GM23338 (cell line): ENCODE data around the gene EYS. TPM values are rescaled to one million over a fixed set of nuclear protein-coding genes. Genes with fewer than 3 reads are reported as not detected.

Experiments used
- ATAC-seq: fragments of 200-7000 bp; cut with Tn5 transposase; 3 replicates; pipeline ENCODE4 v1.9.1; 2020
- DNase-seq: peaks from one replicate; pipeline ENCODE4 v3.0.0-alpha.2; 2015; ENCODE audit warnings: low spot score
- H2AFZ ChIP-seq: fragments of 200-600 bp; sonication (generic); 2 replicates; pipeline ENCODE4 v1.8.0; 2016; ENCODE audit warnings: antibody characterized with exemption, mild to moderate bottlenecking, moderate library complexity
- H3F3A ChIP-seq: fragments of 200-600 bp; sonication (generic); replicated peaks from 2 replicates; pipeline ENCODE4 v1.8.0; 2017; ENCODE audit warnings: antibody characterized with exemption, mixed run types, low read depth
- H3K27ac ChIP-seq: fragments of 200-600 bp; sonication (generic); 2 replicates; pipeline ENCODE4 v1.6.1; 2016; ENCODE audit warnings: low read depth
- H3K27me3 ChIP-seq: fragments of 200-600 bp; sonication (generic); 2 replicates; pipeline ENCODE4 v1.8.0; 2016; ENCODE audit warnings: mild to moderate bottlenecking, mixed run types, moderate library complexity; ENCODE audit not compliant: insufficient read depth
- H3K36me3 ChIP-seq: fragments of 200-600 bp; sonication (generic); 2 replicates; pipeline ENCODE4 v1.8.0; 2016; ENCODE audit warnings: mild to moderate bottlenecking; ENCODE audit not compliant: insufficient read depth
- H3K4me1 ChIP-seq: fragments of 200-600 bp; sonication (generic); 2 replicates; pipeline ENCODE4 v1.8.0; 2016; ENCODE audit warnings: mild to moderate bottlenecking, moderate library complexity; ENCODE audit not compliant: insufficient read depth
- H3K4me2 ChIP-seq: fragments of 200-600 bp; sonication (generic); 2 replicates; pipeline ENCODE4 v1.7.1; 2017; ENCODE audit warnings: mixed run types
- H3K4me3 ChIP-seq: fragments of 200-600 bp; sonication (generic); 2 replicates; pipeline ENCODE4 v1.6.1; 2016; ENCODE audit warnings: mixed run types
- H3K79me2 ChIP-seq: fragments of 200-600 bp; sonication (generic); replicated peaks from 2 replicates; pipeline ENCODE4 v1.8.0; 2017; ENCODE audit warnings: mild to moderate bottlenecking; ENCODE audit not compliant: insufficient read depth
- H3K9me2 ChIP-seq: fragments of 200-600 bp; sonication (generic); 2 replicates; pipeline ENCODE4 v1.8.0; 2017; ENCODE audit not compliant: insufficient read depth
- H4K20me1 ChIP-seq: fragments of 200-600 bp; sonication (generic); replicated peaks from 2 replicates; pipeline ENCODE4 v1.8.0; 2017; ENCODE audit warnings: mild to moderate bottlenecking; ENCODE audit not compliant: insufficient read depth
- H3K27ac Mint-ChIP-seq: 2 replicates; pipeline ENCODE4 v1.8.0; 2020; ENCODE audit warnings: inconsistent platforms, mild to moderate bottlenecking, moderate library complexity, mixed read lengths
- H3K27me3 Mint-ChIP-seq: 3 replicates; pipeline ENCODE4 v1.8.0; 2022; ENCODE audit warnings: low read depth, mild to moderate bottlenecking, moderate library complexity, mixed read lengths, inconsistent platforms; ENCODE audit not compliant: insufficient read depth, poor library complexity
- H3K36me3 Mint-ChIP-seq: 3 replicates; pipeline ENCODE4 v1.8.0; 2021; ENCODE audit warnings: low read depth, mild to moderate bottlenecking, inconsistent platforms, moderate library complexity, mixed read lengths
- H3K4me1 Mint-ChIP-seq: 3 replicates; pipeline ENCODE4 v1.8.0; 2020; ENCODE audit warnings: mild to moderate bottlenecking, inconsistent platforms, mixed read lengths
- H3K4me3 Mint-ChIP-seq: 3 replicates; pipeline ENCODE4 v1.8.0; 2021; ENCODE audit warnings: moderate library complexity, mild to moderate bottlenecking, inconsistent platforms, mixed read lengths
- H3K9me3 Mint-ChIP-seq: 3 replicates; pipeline ENCODE4 v1.8.0; 2020; ENCODE audit warnings: moderate library complexity, mild to moderate bottlenecking, inconsistent platforms, mixed read lengths
- CREB1 ChIP-seq: fragments of 250-450 bp; sonication (Bioruptor Pico); IDR thresholded peaks from 2 replicates; pipeline ENCODE4 v1.5.0; 2020; ENCODE audit warnings: low read depth, mild to moderate bottlenecking, moderate library complexity
- POLR2AphosphoS5 ChIP-seq: IDR thresholded peaks from 2 replicates; pipeline ENCODE4 v1.6.1; 2016; ENCODE audit warnings: antibody characterized with exemption, low read depth
- STAT1 ChIP-seq: IDR thresholded peaks from one replicate; pipeline ENCODE4 v1.6.1; 2016; ENCODE audit warnings: antibody characterized with exemption; ENCODE audit not compliant: unreplicated experiment
- ZNF331 ChIP-seq: fragments of 250-450 bp; sonication (Bioruptor Pico); IDR thresholded peaks from 2 replicates; pipeline ENCODE4 v1.5.0; 2020; ENCODE audit warnings: low read depth, mild to moderate bottlenecking, moderate library complexity
- polyA plus RNA-seq: library from polyadenylated mRNA; unstranded; fragments of >200 nt; fragmentation: Nextera tagmentation; extraction: Ambion mirVana; gene quantifications from 2 replicates; pipeline ENCODE4 v1.2.1, GENCODE V29; 2016
- total RNA-seq: library from RNA; depleted of rRNA; stranded (reverse); fragments of >200 nt; shearing (Covaris generic); gene quantifications from 2 replicates; pipeline ENCODE4 v1.2.3, GENCODE V29; 2014
- TF ChIP-seq, protein P1 (sequence below): IDR thresholded peaks from 2 replicates; pipeline ENCODE4 v1.6.1; 2016; ENCODE audit warnings: antibody characterized with exemption
- TF ChIP-seq, protein P2 (sequence below), 2 experiments: fragments of 200-600 bp in 1 of 2; sonication (generic) in 1 of 2; conservative IDR thresholded peaks; 2 replicates each; pipeline versions ENCODE4 v1.5.1 to v1.6.1; 2016 to 2017; ENCODE audit warnings: antibody characterized with exemption in 2 of 2, low read depth in 2 of 2, mild to moderate bottlenecking in 2 of 2, moderate library complexity in 1 of 2
- TF ChIP-seq, protein P3 (sequence below): fragments of 250-450 bp; sonication (Bioruptor Pico); IDR thresholded peaks from 2 replicates; pipeline ENCODE4 v1.5.0; 2020; ENCODE audit warnings: mild to moderate bottlenecking, moderate library complexity

EYS gene
- total and polyA plus RNA-seq, 2 experiments from 2014 or later, result 0.38 to 0.52 TPM

DNA sequence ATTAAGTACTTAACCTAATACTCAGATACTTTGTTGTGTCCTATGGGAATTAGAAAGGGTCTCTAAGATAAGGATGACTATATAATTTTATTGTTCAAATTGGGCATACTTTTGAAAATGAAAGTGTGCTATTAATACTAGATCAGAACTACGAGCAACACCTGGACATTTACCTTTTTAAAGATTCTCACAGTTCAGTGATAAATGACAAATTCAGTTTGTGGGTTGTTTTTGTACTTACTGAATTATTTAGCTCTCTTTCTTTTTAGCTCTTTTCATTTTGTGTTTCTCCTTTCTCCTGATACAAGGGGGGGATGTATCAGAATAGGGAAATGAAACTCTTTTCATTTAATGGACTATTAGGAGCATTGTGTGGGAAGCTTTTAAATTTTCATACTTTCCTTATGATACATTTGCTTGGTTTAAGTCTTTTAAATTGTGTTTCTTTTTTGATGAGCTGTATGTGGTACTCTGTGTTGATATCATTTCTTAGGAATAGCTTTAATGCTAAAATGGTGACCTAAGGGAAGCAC, 2023.9 kb downstream of the EYS start:
- Mint-ChIP-seq H3K9me3 (peaks cover 11% of the 10 kb centered on the region; the same call in 2 of the 3 replicates), H3K27me3 (no peaks in the 10 kb centered on the region), H3K36me3 (peaks cover 54% of the 10 kb centered on the region), H3K4me3 (no peak overlapping the region), H3K4me1 (peaks cover 18% of the 10 kb centered on the region; the same call in 2 of the 3 replicates), H3K27ac (peak overlapping the region; percentile 47; the same call in 1 of the 2 replicates)
- peaks cover 76% of the 10 kb centered on the region for H3K79me2 ChIP-seq
- no peak overlapping the region for H3K4me3 ChIP-seq
- H4K20me1 ChIP-seq, result peaks cover 3% of the 10 kb centered on the region; the same call in 1 of the 2 replicates
- no peak for DNase-seq
- no peak overlapping the region for H3K27ac ChIP-seq
- no peaks in the 10 kb centered on the region for H3K27me3 ChIP-seq
- H3F3A ChIP-seq, result no peaks in the 10 kb centered on the region
- peaks cover 10% of the 10 kb centered on the region; the same call in 1 of the 2 replicates for H3K36me3 ChIP-seq
- H3K4me1 ChIP-seq, result peaks cover 7% of the 10 kb centered on the region
- no peaks in the 10 kb centered on the region for H3K9me2 ChIP-seq
- no peak for ATAC-seq
- H3K4me2 ChIP-seq, result no peak overlapping the region
- H2AFZ ChIP-seq, result no peak overlapping the region
- TF ChIP-seq, protein P1, sequence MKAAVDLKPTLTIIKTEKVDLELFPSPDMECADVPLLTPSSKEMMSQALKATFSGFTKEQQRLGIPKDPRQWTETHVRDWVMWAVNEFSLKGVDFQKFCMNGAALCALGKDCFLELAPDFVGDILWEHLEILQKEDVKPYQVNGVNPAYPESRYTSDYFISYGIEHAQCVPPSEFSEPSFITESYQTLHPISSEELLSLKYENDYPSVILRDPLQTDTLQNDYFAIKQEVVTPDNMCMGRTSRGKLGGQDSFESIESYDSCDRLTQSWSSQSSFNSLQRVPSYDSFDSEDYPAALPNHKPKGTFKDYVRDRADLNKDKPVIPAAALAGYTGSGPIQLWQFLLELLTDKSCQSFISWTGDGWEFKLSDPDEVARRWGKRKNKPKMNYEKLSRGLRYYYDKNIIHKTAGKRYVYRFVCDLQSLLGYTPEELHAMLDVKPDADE, result no peak
- no peak for TF ChIP-seq CREB1 (CRISPR knock-in tag)
- TF ChIP-seq STAT1, result no peak
- TF ChIP-seq, protein P2, sequence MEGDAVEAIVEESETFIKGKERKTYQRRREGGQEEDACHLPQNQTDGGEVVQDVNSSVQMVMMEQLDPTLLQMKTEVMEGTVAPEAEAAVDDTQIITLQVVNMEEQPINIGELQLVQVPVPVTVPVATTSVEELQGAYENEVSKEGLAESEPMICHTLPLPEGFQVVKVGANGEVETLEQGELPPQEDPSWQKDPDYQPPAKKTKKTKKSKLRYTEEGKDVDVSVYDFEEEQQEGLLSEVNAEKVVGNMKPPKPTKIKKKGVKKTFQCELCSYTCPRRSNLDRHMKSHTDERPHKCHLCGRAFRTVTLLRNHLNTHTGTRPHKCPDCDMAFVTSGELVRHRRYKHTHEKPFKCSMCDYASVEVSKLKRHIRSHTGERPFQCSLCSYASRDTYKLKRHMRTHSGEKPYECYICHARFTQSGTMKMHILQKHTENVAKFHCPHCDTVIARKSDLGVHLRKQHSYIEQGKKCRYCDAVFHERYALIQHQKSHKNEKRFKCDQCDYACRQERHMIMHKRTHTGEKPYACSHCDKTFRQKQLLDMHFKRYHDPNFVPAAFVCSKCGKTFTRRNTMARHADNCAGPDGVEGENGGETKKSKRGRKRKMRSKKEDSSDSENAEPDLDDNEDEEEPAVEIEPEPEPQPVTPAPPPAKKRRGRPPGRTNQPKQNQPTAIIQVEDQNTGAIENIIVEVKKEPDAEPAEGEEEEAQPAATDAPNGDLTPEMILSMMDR (conservative IDR thresholded peaks at IDR 0.05; ENCODE audit: low read depth in 2 of 2), result no peak
- TF ChIP-seq ZNF331 (CRISPR knock-in tag), result no peak
- TF ChIP-seq, protein P3, sequence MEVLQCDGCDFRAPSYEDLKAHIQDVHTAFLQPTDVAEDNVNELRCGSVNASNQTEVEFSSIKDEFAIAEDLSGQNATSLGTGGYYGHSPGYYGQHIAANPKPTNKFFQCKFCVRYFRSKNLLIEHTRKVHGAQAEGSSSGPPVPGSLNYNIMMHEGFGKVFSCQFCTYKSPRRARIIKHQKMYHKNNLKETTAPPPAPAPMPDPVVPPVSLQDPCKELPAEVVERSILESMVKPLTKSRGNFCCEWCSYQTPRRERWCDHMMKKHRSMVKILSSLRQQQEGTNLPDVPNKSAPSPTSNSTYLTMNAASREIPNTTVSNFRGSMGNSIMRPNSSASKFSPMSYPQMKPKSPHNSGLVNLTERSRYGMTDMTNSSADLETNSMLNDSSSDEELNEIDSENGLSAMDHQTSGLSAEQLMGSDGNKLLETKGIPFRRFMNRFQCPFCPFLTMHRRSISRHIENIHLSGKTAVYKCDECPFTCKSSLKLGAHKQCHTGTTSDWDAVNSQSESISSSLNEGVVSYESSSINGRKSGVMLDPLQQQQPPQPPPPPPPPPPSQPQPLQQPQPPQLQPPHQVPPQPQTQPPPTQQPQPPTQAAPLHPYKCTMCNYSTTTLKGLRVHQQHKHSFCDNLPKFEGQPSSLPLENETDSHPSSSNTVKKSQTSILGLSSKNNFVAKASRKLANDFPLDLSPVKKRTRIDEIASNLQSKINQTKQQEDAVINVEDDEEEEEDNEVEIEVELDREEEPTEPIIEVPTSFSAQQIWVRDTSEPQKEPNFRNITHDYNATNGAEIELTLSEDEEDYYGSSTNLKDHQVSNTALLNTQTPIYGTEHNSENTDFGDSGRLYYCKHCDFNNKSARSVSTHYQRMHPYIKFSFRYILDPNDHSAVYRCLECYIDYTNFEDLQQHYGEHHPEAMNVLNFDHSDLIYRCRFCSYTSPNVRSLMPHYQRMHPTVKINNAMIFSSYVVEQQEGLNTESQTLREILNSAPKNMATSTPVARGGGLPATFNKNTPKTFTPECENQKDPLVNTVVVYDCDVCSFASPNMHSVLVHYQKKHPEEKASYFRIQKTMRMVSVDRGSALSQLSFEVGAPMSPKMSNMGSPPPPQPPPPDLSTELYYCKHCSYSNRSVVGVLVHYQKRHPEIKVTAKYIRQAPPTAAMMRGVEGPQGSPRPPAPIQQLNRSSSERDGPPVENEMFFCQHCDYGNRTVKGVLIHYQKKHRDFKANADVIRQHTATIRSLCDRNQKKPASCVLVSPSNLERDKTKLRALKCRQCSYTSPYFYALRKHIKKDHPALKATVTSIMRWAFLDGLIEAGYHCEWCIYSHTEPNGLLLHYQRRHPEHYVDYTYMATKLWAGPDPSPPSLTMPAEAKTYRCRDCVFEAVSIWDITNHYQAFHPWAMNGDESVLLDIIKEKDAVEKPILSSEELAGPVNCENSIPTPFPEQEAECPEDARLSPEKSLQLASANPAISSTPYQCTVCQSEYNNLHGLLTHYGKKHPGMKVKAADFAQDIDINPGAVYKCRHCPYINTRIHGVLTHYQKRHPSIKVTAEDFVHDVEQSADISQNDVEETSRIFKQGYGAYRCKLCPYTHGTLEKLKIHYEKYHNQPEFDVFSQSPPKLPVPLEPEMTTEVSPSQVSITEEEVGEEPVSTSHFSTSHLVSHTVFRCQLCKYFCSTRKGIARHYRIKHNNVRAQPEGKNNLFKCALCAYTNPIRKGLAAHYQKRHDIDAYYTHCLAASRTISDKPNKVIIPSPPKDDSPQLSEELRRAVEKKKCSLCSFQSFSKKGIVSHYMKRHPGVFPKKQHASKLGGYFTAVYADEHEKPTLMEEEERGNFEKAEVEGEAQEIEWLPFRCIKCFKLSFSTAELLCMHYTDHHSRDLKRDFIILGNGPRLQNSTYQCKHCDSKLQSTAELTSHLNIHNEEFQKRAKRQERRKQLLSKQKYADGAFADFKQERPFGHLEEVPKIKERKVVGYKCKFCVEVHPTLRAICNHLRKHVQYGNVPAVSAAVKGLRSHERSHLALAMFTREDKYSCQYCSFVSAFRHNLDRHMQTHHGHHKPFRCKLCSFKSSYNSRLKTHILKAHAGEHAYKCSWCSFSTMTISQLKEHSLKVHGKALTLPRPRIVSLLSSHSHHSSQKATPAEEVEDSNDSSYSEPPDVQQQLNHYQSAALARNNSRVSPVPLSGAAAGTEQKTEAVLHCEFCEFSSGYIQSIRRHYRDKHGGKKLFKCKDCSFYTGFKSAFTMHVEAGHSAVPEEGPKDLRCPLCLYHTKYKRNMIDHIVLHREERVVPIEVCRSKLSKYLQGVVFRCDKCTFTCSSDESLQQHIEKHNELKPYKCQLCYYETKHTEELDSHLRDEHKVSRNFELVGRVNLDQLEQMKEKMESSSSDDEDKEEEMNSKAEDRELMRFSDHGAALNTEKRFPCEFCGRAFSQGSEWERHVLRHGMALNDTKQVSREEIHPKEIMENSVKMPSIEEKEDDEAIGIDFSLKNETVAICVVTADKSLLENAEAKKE (CRISPR knock-in tag), result no peak
- TF ChIP-seq POLR2AphosphoS5, result no peak
